SU-DHL-6 (cell line): Measurements from ENCODE around the gene ACSL6.

Experiments used
- EZH2phosphoT487 ChIP-seq: fragments of 200-600 bp; sonication (generic), shearing (Covaris generic); conservative IDR thresholded peaks from 2 replicates; pipeline ENCODE4 v1.6.1; 2018; ENCODE audit warnings: mild to moderate bottlenecking, antibody characterized with exemption, low read length, moderate library complexity, mixed read lengths
- TF ChIP-seq, protein P1 (sequence below): fragments of 200-600 bp; sonication (generic); IDR thresholded peaks from one replicate; pipeline ENCODE4 v1.5.1; 2017; ENCODE audit warnings: antibody characterized with exemption, mild to moderate bottlenecking, low read length, moderate library complexity; ENCODE audit not compliant: insufficient read depth, poor library complexity, severe bottlenecking

DNA sequence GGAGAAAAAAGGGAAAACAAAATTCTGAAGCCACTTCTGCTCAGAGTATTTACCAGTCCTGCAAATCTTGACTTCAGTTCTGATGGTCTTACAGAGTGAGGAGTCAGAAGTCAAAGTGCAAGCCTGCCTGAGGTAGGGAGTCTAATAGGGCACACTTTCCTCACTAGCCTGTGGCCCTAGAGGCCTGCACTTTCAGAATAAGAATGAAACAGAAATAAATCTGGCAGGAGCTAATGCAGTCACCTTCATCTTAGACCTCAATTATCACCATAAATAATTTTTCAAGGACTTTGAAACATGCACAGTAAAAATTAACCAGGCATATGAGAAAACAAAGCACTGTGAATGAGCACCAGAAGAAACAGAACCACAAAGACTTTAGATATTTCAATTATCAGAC, 20.7 kb upstream of the ACSL6 start:
- TF ChIP-seq, protein P1, sequence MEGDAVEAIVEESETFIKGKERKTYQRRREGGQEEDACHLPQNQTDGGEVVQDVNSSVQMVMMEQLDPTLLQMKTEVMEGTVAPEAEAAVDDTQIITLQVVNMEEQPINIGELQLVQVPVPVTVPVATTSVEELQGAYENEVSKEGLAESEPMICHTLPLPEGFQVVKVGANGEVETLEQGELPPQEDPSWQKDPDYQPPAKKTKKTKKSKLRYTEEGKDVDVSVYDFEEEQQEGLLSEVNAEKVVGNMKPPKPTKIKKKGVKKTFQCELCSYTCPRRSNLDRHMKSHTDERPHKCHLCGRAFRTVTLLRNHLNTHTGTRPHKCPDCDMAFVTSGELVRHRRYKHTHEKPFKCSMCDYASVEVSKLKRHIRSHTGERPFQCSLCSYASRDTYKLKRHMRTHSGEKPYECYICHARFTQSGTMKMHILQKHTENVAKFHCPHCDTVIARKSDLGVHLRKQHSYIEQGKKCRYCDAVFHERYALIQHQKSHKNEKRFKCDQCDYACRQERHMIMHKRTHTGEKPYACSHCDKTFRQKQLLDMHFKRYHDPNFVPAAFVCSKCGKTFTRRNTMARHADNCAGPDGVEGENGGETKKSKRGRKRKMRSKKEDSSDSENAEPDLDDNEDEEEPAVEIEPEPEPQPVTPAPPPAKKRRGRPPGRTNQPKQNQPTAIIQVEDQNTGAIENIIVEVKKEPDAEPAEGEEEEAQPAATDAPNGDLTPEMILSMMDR: no peak
- no peak for TF ChIP-seq EZH2phosphoT487
